AG10803 (cell line): Measurements from ENCODE around the gene SYT11.
A peak's percentile ranks its signal among the peaks of the same experiment; 100 is the strongest.

Experiments
- DNase-seq: peaks from one replicate; pipeline ENCODE4 v3.0.0; 2010; ENCODE audit warnings: low read depth
- H3K4me3 ChIP-seq: 2 replicates; pipeline ENCODE4 v1.5.1; 2011; ENCODE audit warnings: mild to moderate bottlenecking, low read length, control low read depth
- CTCF ChIP-seq: conservative IDR thresholded peaks from 2 replicates; pipeline ENCODE4 v1.5.1; 2011; ENCODE audit warnings: mild to moderate bottlenecking, low read length, control low read depth, inconsistent platforms

The SYT11 gene

GRCh38 chr1:155900161-155900560 is 40.8 kb downstream of the SYT11 start:
- H3K4me3 ChIP-seq, result no peak overlapping the region
- TF ChIP-seq CTCF, result no peak
- no peak for DNase-seq

GRCh38 chr1:155904261-155904660 is 44.9 kb downstream of the SYT11 start:
- DNase-seq, result no peak
- no peak overlapping the region for H3K4me3 ChIP-seq
- TF ChIP-seq CTCF, result no peak

GRCh38 chr1:155909894-155910293 is 50.5 kb downstream of the SYT11 start:
- TF ChIP-seq CTCF, result no peak
- H3K4me3 ChIP-seq, result peak overlapping the region; percentile 85
- peak; percentile 55 for DNase-seq

- TF ChIP-seq CTCF, result peak; percentile 35
- DNase-seq, result no peak
- peak overlapping the region; percentile 85 for H3K4me3 ChIP-seq
These were observed 51.3 kb downstream of the SYT11 start for GRCh38 chr1:155910621-155911121.

GRCh38 chr1:155911156-155912055 is 52.0 kb downstream of the SYT11 start, which contains the start of gene RIT1:
Gene RIT1 (minus strand): TSS chr1:155911349. CDS start chr1:155910761, 588 bp downstream.
- peak; percentile 74 for DNase-seq
- no peak; the same call in 1 of the 2 replicates for TF ChIP-seq CTCF
- H3K4me3 ChIP-seq, result peak within 1 kb of the TSS; percentile 85

GRCh38 chr1:155912056-155912536 is 52.7 kb downstream of the SYT11 start:
- H3K4me3 ChIP-seq, result no peak overlapping the region
- no peak for DNase-seq
- TF ChIP-seq CTCF, result no peak
